Measurements from ENCODE around the gene ARL6IP5.

Gene ARL6IP5

GRCh38 chr3:69066121-69066520 is 18.6 kb upstream of the ARL6IP5 start:
- Histone ChIP-seq H3K36me3 (ENCODE audit: insufficient read depth, low read length) (peaks cover 64% of the 10 kb centered on the region), H3K27me3 (ENCODE audit: insufficient read depth, low read length) (no peaks in the 10 kb centered on the region), H3K4me3 (ENCODE audit: low read length) (no peak overlapping the region), H3K9me3 (ENCODE audit: insufficient read depth, low read depth, low read length) (no peaks in the 10 kb centered on the region), H3K27ac (ENCODE audit: low read depth, low read length) (no peak overlapping the region), H3K9ac (ENCODE audit: low read depth, low read length) (no peak overlapping the region), H3K4me1 (ENCODE audit: insufficient read depth, low read length) (no peaks in the 10 kb centered on the region)
- WGBS: 49% methylated on average over 2 of the region's 4 CpGs

DNA sequence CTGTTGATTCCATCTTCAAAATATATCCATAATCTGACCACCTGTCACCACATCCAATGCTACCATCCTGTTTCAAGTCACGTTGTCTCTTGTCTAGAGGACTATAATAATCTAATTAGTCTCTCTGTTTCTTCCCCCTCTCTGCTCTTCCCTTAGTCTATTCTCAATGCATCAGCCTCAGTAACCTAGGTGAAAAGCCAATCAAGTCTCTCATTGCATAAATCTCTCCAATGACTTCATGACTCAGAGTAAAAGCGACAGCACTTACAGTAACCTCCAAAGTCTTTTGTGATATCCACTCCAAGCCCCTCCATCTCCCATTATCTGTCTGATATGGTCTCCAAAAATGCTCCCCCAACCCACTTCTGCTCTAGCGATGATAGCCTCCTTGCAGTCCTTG is 11.8 kb upstream of the ARL6IP5 start:
- H3K9ac ChIP-seq (ENCODE audit: low read depth, low read length): no peak overlapping the region
- no peak overlapping the region for H3K4me3 ChIP-seq (ENCODE audit: low read length)
- H3K4me1 ChIP-seq (ENCODE audit: insufficient read depth, low read length): no peaks in the 10 kb centered on the region
- no peak overlapping the region for H3K27ac ChIP-seq (ENCODE audit: low read depth, low read length)
- 92% methylated on average over 3 of the region's 3 CpGs for WGBS
- H3K36me3 ChIP-seq (ENCODE audit: insufficient read depth, low read length): peaks cover 63% of the 10 kb centered on the region
- no peaks in the 10 kb centered on the region for H3K27me3 ChIP-seq (ENCODE audit: insufficient read depth, low read length)
- no peaks in the 10 kb centered on the region for H3K9me3 ChIP-seq (ENCODE audit: insufficient read depth, low read depth, low read length)

- no peaks in the 10 kb centered on the region for H3K9me3 ChIP-seq (ENCODE audit: insufficient read depth, low read depth, low read length)
- H3K36me3 ChIP-seq (ENCODE audit: insufficient read depth, low read length): peaks cover 18% of the 10 kb centered on the region
- H3K27me3 ChIP-seq (ENCODE audit: insufficient read depth, low read length): no peaks in the 10 kb centered on the region
- H3K27ac ChIP-seq (ENCODE audit: low read depth, low read length): peak overlapping the region; percentile 69
- peak overlapping the region; percentile 82 for H3K9ac ChIP-seq (ENCODE audit: low read depth, low read length)
- H3K4me3 ChIP-seq (ENCODE audit: low read length): peak overlapping the region; percentile 94
- 11% methylated on average over 22 of the region's 29 CpGs for WGBS
- peaks cover 33% of the 10 kb centered on the region for H3K4me1 ChIP-seq (ENCODE audit: insufficient read depth, low read length)
Measured at GRCh38 chr3:69079269-69080159, 5.2 kb upstream of the ARL6IP5 start.

DNA sequence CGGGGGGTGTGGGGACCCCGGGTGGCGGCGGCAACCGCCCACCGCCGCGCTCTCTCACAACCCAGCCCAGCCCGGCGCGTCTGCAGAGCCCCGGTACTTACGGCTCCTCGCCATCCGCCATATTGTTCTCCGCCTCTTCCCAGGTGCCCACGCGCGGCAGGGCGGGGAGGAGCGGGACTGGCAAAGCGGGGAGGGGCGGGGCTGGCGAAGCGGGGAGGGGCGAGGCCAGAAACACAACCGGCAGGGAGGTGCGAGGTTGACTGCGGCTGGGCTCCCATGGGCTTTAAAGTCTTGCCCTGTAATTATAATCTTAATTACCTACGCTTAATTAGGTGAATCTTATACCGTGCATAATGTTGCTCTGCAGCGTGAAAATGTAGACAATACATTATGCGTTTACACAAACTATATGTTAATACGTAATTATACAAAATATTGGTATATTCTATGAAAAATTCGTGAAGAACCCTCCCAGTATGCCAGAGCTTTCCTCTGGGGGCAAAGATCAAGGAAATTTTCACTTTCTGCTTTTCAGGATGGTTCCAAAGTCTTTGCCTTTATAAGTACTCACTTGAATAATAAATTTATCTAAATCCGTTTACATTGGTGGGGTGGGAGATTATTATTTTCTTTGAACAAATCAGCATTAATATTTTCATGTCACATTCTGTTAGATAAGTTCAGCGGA is 4.4 kb upstream of the ARL6IP5 start, which contains the start of gene UBA3:
Gene UBA3 (minus strand): TSS at position 133 of the 688 bp plus-strand sequence. CDS start 12 bp downstream, at position 121.
- peak within 1 kb of the TSS; percentile 94 for H3K4me3 ChIP-seq (ENCODE audit: low read length)
- peaks cover 34% of the 10 kb centered on the region for H3K4me1 ChIP-seq (ENCODE audit: insufficient read depth, low read length)
- H3K27me3 ChIP-seq (ENCODE audit: insufficient read depth, low read length): no peaks in the 10 kb centered on the region
- peaks cover 9% of the 10 kb centered on the region for H3K36me3 ChIP-seq (ENCODE audit: insufficient read depth, low read length)
- peak within 1 kb of the TSS; percentile 69 for H3K27ac ChIP-seq (ENCODE audit: low read depth, low read length)
- H3K9me3 ChIP-seq (ENCODE audit: insufficient read depth, low read depth, low read length): no peaks in the 10 kb centered on the region
- WGBS: under 1% methylated on average over 30 of the region's 37 CpGs
- H3K9ac ChIP-seq (ENCODE audit: low read depth, low read length): peak within 1 kb of the TSS; percentile 82

DNA sequence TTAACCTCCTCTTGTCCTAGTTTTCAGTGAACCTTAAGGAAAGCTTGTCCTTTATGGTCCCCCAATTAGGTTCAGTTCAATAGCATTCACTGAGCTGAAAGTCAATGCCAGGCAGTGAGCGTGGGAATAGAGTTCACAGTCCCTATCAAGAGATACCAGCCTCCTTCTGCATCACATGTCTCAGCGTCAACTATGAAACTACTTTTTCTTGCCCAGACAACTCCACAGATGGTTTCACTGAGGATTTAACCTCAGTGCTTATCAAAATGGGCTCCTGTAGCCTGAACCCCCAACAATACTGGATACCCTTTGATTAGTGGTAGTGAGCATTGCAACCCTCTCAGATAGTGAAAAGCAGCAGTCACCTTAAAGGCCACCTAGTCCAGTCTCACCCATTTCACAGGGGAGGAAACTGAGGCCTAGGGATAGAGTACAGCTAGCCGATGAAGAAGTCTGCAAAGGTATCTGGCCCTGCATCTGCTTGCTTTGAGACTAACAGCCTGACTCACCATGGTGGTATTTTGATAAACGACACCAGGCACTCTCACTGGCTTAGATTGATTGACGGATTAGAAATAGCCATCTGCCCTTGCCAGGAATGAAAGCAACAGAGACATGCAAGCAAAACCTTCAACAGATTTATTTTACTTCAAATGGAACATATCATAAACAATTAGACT is 3.0 kb upstream of the ARL6IP5 start:
- Histone ChIP-seq H3K27me3 (ENCODE audit: insufficient read depth, low read length) (no peaks in the 10 kb centered on the region), H3K36me3 (ENCODE audit: insufficient read depth, low read length) (0 out of 2 replicates have a peak, but pooled peaks cover 3% of the 10 kb centered on the region), H3K9ac (ENCODE audit: low read depth, low read length) (no peak overlapping the region), H3K4me1 (ENCODE audit: insufficient read depth, low read length) (peaks cover 44% of the 10 kb centered on the region), H3K9me3 (ENCODE audit: insufficient read depth, low read depth, low read length) (no peaks in the 10 kb centered on the region), H3K27ac (ENCODE audit: low read depth, low read length) (no peak overlapping the region), H3K4me3 (ENCODE audit: low read length) (no peak overlapping the region)
- 83% methylated on average over 5 of the region's 5 CpGs for whole genome bisulfite sequencing

- Histone ChIP-seq H3K4me3 (ENCODE audit: low read length) (no peak overlapping the region), H3K9me3 (ENCODE audit: insufficient read depth, low read depth, low read length) (no peaks in the 10 kb centered on the region), H3K27me3 (ENCODE audit: insufficient read depth, low read length) (no peaks in the 10 kb centered on the region), H3K4me1 (ENCODE audit: insufficient read depth, low read length) (peaks cover 44% of the 10 kb centered on the region), H3K9ac (ENCODE audit: low read depth, low read length) (no peak overlapping the region), H3K36me3 (ENCODE audit: insufficient read depth, low read length) (0 out of 2 replicates have a peak, but pooled peaks cover under 1% of the 10 kb centered on the region), H3K27ac (ENCODE audit: low read depth, low read length) (no peak overlapping the region)
- WGBS: 94% methylated on average over 2 of the region's 2 CpGs
Measured at GRCh38 chr3:69082361-69082760, 2.4 kb upstream of the ARL6IP5 start.

GRCh38 chr3:69082805-69083204 is 1.9 kb upstream of the ARL6IP5 start:
- H3K27me3 ChIP-seq (ENCODE audit: insufficient read depth, low read length): no peaks in the 10 kb centered on the region
- no peaks in the 10 kb centered on the region for H3K36me3 ChIP-seq (ENCODE audit: insufficient read depth, low read length)
- no peak overlapping the region for H3K9ac ChIP-seq (ENCODE audit: low read depth, low read length)
- peaks cover 45% of the 10 kb centered on the region for H3K4me1 ChIP-seq (ENCODE audit: insufficient read depth, low read length)
- no peaks in the 10 kb centered on the region for H3K9me3 ChIP-seq (ENCODE audit: insufficient read depth, low read depth, low read length)
- H3K4me3 ChIP-seq (ENCODE audit: low read length): no peak overlapping the region
- H3K27ac ChIP-seq (ENCODE audit: low read depth, low read length): no peak overlapping the region

DNA sequence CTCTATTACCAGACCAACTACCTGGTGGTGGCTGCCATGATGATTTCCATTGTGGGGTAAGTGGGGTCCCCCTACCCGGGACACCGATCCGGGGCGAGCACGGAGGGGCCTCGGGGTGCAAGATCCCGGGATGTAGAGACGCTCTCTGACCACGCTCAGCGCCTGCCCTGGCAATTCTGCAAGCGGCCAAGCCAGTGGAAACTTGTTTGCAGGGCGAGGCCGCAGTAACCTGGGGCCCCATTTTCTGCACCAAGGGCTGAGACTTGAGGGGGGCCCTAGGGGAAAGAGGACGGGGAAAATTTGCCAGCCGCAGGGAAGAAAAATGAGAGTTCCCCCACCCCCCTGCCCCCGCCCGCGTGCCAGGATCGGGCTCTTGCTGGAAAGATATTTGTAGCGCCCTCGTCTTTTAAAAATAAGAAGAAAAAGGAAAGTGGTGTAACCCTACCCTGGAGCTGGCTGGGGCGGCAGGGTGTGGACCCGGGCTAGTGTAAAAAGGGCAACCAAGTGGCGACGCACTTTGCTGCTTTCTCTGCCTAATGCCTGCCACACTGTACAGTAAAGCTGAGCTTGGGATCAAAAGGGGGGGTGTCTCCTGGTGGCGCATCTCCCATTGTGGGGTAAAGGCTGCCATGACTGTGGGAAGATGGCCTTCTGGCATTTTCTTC is 563 bp downstream of the ARL6IP5 start:
- Histone ChIP-seq H3K27me3 (ENCODE audit: insufficient read depth, low read length) (no peaks in the 10 kb centered on the region), H3K36me3 (ENCODE audit: insufficient read depth, low read length) (no peaks in the 10 kb centered on the region), H3K4me3 (ENCODE audit: low read length) (peak overlapping the region; percentile 85), H3K4me1 (ENCODE audit: insufficient read depth, low read length) (peaks cover 51% of the 10 kb centered on the region), H3K27ac (ENCODE audit: low read depth, low read length) (no peak overlapping the region), H3K9ac (ENCODE audit: low read depth, low read length) (peak overlapping the region; percentile 57), H3K9me3 (ENCODE audit: insufficient read depth, low read depth, low read length) (no peaks in the 10 kb centered on the region)
- 2% methylated on average over 26 of the region's 26 CpGs for WGBS

DNA sequence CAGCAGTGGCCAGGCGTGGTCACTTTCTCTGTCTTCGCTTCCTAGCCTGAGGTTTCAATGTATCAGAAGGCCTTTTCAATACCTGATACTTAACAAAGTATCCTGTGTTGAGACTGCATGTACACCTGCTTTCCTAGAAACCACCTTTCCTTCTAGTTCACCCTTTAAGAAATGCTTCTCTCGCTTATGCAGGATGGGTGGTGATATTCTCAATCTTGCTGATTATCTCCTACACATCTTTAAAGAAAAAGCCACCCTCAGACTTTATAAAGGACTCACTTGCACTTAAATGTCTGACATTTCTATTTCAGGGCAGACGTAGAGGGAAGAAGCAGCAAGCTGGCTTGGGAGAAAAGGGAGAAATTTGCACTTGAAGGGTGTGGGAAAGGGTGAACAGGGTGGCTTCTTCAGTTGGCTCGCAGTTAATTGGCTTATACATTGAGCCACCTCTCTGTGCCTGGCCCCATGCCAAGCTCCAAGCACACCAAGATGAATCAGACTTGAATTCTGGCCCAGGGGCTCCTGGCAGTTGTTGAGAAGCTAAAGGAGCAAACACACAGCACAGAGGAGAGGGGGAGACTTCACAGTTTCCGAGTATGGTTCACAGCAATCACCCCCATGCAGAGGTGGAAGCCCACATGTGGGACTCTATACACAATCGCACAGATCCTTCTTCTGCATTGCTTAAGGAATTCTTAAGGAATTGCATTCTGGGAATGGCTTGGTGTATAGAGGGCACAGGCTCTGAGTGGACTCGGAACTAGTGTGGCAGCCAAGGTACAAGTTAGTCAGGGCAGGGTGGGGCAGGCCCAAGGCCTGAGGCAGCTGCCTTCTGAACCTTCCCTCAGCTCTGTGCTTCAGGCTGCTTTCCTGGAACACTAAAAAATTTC is 1.3 kb downstream of the ARL6IP5 start:
- WGBS: 52% methylated on average over 8 of the region's 8 CpGs
- no peaks in the 10 kb centered on the region for H3K27me3 ChIP-seq (ENCODE audit: insufficient read depth, low read length)
- peaks cover 45% of the 10 kb centered on the region for H3K4me1 ChIP-seq (ENCODE audit: insufficient read depth, low read length)
- H3K9me3 ChIP-seq (ENCODE audit: insufficient read depth, low read depth, low read length): no peaks in the 10 kb centered on the region
- H3K27ac ChIP-seq (ENCODE audit: low read depth, low read length): no peak overlapping the region
- H3K9ac ChIP-seq (ENCODE audit: low read depth, low read length): peak overlapping the region; percentile 36; the same call in 1 of the 2 replicates
- H3K4me3 ChIP-seq (ENCODE audit: low read length): peak overlapping the region; percentile 85
- H3K36me3 ChIP-seq (ENCODE audit: insufficient read depth, low read length): no peaks in the 10 kb centered on the region

Data from HUES64 (cell line).